Measurements from ENCODE around the gene CTRB1.

The CTRB1 gene

DNA sequence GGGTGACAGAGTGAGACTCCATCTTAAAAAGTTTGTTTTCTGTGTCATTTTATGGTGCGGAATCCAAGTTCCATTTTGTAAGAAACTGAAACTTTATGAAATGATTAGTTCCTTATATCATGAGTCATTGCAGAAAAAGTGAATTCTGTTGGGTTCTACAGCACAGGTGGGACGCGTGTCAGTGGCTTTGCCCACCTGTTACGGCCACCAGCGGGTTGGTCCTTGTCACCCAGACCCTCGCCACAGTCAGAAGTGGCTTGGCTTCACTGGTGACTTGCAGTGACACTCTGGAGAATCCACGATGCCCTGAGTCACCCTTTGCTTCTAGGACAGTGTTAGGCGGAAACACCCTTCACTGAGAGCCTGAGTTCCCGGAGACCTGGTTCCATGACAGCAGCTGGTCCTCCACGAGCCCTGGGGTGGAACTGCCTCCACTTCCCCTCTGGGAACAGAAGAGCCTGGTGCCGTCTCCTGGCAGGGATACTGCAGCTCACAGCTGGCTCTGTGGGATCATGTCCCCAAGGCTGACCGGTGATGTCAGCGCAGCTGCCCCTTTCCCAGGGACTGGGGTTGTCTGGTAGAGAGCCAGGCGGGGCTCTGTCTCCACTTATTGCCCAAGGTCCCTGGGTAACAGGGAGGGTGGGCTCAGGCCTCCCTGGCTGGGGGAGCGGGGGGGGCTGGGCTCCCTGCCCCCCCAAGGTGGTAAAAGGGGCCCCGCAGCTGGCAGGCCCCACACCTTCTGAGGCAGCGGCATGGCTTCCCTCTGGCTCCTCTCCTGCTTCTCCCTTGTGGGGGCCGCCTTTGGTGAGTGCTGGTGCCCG is at the start of gene CTRB1:
CTRB1 (plus strand) TSS at position 733 of the 821 bp plus-strand sequence; CDS start at position 753, 20 bp downstream.
- no peak within 1 kb of the TSS for H3K4me3 ChIP-seq (ENCODE audit: low read depth, low read length)
- DNase-seq (ENCODE audit: low read depth, low spot score), result no peak
- TF ChIP-seq, protein P1, sequence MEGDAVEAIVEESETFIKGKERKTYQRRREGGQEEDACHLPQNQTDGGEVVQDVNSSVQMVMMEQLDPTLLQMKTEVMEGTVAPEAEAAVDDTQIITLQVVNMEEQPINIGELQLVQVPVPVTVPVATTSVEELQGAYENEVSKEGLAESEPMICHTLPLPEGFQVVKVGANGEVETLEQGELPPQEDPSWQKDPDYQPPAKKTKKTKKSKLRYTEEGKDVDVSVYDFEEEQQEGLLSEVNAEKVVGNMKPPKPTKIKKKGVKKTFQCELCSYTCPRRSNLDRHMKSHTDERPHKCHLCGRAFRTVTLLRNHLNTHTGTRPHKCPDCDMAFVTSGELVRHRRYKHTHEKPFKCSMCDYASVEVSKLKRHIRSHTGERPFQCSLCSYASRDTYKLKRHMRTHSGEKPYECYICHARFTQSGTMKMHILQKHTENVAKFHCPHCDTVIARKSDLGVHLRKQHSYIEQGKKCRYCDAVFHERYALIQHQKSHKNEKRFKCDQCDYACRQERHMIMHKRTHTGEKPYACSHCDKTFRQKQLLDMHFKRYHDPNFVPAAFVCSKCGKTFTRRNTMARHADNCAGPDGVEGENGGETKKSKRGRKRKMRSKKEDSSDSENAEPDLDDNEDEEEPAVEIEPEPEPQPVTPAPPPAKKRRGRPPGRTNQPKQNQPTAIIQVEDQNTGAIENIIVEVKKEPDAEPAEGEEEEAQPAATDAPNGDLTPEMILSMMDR (IDR thresholded peaks at IDR 0.05; ENCODE audit: low read depth, low read length), result no peak
- in situ Hi-C loops (cut with HindIII; ENCODE audit: low sequenced_read_pairs), result no loop called here

DNA sequence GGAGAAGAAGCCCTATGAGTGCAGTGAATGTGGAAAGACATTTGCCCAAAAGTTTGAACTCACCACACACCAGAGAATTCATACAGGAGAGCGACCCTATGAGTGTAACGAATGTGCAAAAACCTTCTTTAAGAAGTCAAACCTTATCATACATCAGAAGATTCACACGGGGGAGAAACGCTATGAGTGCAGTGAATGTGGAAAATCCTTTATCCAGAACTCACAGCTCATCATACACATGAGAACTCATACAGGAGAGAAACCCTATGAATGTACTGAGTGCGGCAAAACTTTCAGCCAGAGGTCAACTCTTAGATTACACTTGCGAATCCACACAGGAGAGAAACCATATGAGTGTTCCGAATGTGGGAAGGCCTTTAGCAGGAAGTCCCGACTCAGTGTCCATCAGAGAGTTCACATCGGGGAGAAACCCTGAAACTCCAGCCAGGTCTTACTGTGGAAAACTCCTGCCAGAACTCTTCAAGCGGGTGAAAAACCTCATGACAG is 48.8 kb upstream of the CTRB1 start:
- H3K4me3 ChIP-seq (ENCODE audit: low read depth, low read length), result no peak overlapping the region
- in situ Hi-C loops (cut with HindIII; ENCODE audit: low sequenced_read_pairs), result no loop called here
- TF ChIP-seq, protein P1 (IDR thresholded peaks at IDR 0.05; ENCODE audit: low read depth, low read length), result no peak
- no peak for DNase-seq (ENCODE audit: low read depth, low spot score)

DNA sequence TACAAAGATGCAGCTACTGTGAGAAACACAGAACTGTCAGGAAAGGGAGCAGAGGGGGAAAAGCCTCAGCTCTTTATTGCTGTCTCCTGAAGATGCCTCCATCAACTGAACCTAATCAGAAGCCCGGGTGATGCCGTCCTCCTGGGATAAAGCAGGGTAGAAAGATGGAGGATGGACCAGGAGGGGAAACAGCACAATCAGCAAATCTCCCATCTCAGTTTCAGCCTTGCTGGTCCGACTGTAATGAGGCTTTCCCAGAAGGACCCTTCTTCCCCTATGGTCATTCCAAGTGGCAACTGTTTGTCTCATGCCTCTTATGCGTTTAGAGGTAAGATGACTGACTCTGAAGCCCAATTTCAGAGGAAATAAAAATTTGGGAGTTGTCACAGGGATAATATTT is 46.2 kb upstream of the CTRB1 start:
- H3K4me3 ChIP-seq (ENCODE audit: low read depth, low read length), result no peak overlapping the region
- no peak for DNase-seq (ENCODE audit: low read depth, low spot score)
- TF ChIP-seq, protein P1 (IDR thresholded peaks at IDR 0.05; ENCODE audit: low read depth, low read length), result no peak
- in situ Hi-C loops (cut with HindIII; ENCODE audit: low sequenced_read_pairs), result no loop called here

DNA sequence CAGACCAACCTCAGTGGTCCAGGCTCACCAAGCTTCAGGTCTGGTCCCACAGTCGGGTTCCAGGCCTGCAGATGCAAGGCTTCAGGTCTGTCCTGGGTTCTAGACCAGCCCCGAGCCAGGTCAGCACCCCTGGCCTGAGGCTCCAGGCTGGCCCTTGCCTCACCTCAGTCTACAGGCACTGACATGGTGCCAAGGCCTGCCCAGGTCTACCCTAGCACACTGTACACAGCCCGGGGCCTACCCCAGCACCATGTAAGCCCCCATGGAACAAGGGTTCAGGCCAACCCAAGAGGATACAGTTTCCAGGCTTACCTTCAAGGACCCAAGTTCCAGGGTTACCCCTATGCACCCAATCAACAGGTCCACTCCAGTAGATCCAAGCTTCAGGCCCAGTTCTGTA is 43.7 kb upstream of the CTRB1 start:
- TF ChIP-seq, protein P1 (IDR thresholded peaks at IDR 0.05; ENCODE audit: low read depth, low read length), result no peak
- in situ Hi-C loops (cut with HindIII; ENCODE audit: low sequenced_read_pairs), result no loop called here
- no peak for DNase-seq (ENCODE audit: low read depth, low spot score)
- no peak overlapping the region for H3K4me3 ChIP-seq (ENCODE audit: low read depth, low read length)

DNA sequence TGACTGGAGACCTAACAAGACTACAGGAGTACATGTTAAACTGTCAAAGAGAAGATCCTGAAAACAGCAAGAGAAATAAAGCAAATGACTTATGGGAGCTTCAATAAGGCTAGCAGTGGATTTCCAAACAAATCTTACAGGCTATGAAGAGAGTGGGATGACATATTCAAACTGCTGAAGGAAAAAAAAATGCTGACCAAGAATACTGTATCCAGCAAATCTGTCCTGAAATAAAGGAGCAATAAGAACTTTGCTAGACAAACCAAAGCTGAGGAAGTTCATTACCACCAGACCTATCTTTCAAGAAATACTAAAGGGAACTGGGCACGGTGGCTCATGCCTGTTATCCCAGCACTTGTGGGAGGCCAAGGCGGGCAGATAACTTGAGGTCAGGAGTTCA is 41.9 kb upstream of the CTRB1 start:
- DNase-seq (ENCODE audit: low read depth, low spot score), result no peak
- H3K4me3 ChIP-seq (ENCODE audit: low read depth, low read length), result no peak overlapping the region
- in situ Hi-C loops (cut with HindIII; ENCODE audit: low sequenced_read_pairs), result no loop called here
- TF ChIP-seq, protein P1 (IDR thresholded peaks at IDR 0.05; ENCODE audit: low read depth, low read length), result no peak

DNA sequence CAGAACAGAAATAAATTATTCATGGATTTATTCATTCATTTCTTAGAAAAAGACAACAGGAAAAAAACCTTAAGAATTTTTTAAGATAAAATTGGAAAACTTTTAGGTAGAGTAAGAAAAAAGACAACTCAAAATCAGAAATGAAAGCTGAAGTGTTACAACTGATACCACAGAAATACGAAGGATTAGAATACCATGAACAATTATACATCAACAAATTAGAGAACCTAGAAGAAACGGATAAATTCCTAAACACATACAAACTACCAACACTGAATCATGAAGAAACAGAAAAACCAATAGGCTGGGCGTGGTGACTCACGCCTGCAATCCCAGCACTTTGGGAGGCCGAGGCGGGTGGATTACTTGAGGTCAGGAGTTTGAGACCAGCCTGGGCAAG is 39.6 kb upstream of the CTRB1 start:
- in situ Hi-C loops (cut with HindIII; ENCODE audit: low sequenced_read_pairs), result no loop called here
- TF ChIP-seq, protein P1 (IDR thresholded peaks at IDR 0.05; ENCODE audit: low read depth, low read length), result no peak
- DNase-seq (ENCODE audit: low read depth, low spot score), result no peak

More for the DNA sequence above, 39.6 kb upstream of the CTRB1 start:
- no peak overlapping the region for H3K4me3 ChIP-seq (ENCODE audit: low read depth, low read length)

All from astrocyte of the spinal cord (primary cell).